Measurements from ENCODE around the gene HOXA2.

HOXA2 gene

GRCh38 chr7:27102581-27103442 lies at the start of gene HOXA2:
Gene HOXA2, minus strand, starts transcription at chr7:27102683. Its CDS starts 183 bp downstream, at chr7:27102500.
- peak within 1 kb of the TSS; percentile 84 for H3K27ac ChIP-seq (ENCODE audit: low read depth, low read length)
- peaks cover 4% of the 10 kb centered on the region for H3K36me3 ChIP-seq (ENCODE audit: control insufficient read depth, insufficient read depth, low read length)
- H3K9ac ChIP-seq (ENCODE audit: low read length), result no peak within 1 kb of the TSS
- H3K27me3 ChIP-seq (ENCODE audit: control insufficient read depth, insufficient read depth, low read length), result no peaks in the 10 kb centered on the region
- H3K4me1 ChIP-seq (ENCODE audit: control insufficient read depth, insufficient read depth, low read length), result peaks cover 13% of the 10 kb centered on the region
- peak within 1 kb of the TSS; percentile 62 for H3K4me3 ChIP-seq (ENCODE audit: low read length)

GRCh38 chr7:27151341-27151930 lies 49.0 kb upstream of the HOXA2 start:
- H3K36me3 ChIP-seq (ENCODE audit: control insufficient read depth, insufficient read depth, low read length), result no peaks in the 10 kb centered on the region
- peaks cover 23% of the 10 kb centered on the region for H3K4me1 ChIP-seq (ENCODE audit: control insufficient read depth, insufficient read depth, low read length)
- peaks cover 7% of the 10 kb centered on the region for H3K27me3 ChIP-seq (ENCODE audit: control insufficient read depth, insufficient read depth, low read length)
- H3K9ac ChIP-seq (ENCODE audit: low read length), result peak overlapping the region; percentile 93
- peak overlapping the region; percentile 90 for H3K4me3 ChIP-seq (ENCODE audit: low read length)
- peak overlapping the region; percentile 96 for H3K27ac ChIP-seq (ENCODE audit: low read depth, low read length)

GRCh38 chr7:27150568-27151340 lies 48.3 kb upstream of the HOXA2 start:
- Histone ChIP-seq H3K4me3 (ENCODE audit: low read length) (peak overlapping the region; percentile 90), H3K27ac (ENCODE audit: low read depth, low read length) (peak overlapping the region; percentile 96), H3K4me1 (ENCODE audit: control insufficient read depth, insufficient read depth, low read length) (peaks cover 23% of the 10 kb centered on the region), H3K9ac (ENCODE audit: low read length) (peak overlapping the region; percentile 93), H3K27me3 (ENCODE audit: control insufficient read depth, insufficient read depth, low read length) (peaks cover 7% of the 10 kb centered on the region), H3K36me3 (ENCODE audit: control insufficient read depth, insufficient read depth, low read length) (no peaks in the 10 kb centered on the region)

- H3K9ac ChIP-seq (ENCODE audit: low read length), result peak overlapping the region; percentile 50
- peaks cover 6% of the 10 kb centered on the region for H3K36me3 ChIP-seq (ENCODE audit: control insufficient read depth, insufficient read depth, low read length)
- H3K4me1 ChIP-seq (ENCODE audit: control insufficient read depth, insufficient read depth, low read length), result peaks cover 17% of the 10 kb centered on the region
- H3K4me3 ChIP-seq (ENCODE audit: low read length), result peak overlapping the region; percentile 90
- H3K27me3 ChIP-seq (ENCODE audit: control insufficient read depth, insufficient read depth, low read length), result peaks cover 7% of the 10 kb centered on the region
- H3K27ac ChIP-seq (ENCODE audit: low read depth, low read length), result peak overlapping the region; percentile 96
Observed at GRCh38 chr7:27149842-27150567, 47.5 kb upstream of the HOXA2 start.

- Histone ChIP-seq H3K4me3 (ENCODE audit: low read length) (peak overlapping the region; percentile 75), H3K27ac (ENCODE audit: low read depth, low read length) (peak overlapping the region; percentile 87), H3K27me3 (ENCODE audit: control insufficient read depth, insufficient read depth, low read length) (peaks cover 7% of the 10 kb centered on the region), H3K4me1 (ENCODE audit: control insufficient read depth, insufficient read depth, low read length) (peaks cover 16% of the 10 kb centered on the region), H3K9ac (ENCODE audit: low read length) (peak overlapping the region; percentile 25), H3K36me3 (ENCODE audit: control insufficient read depth, insufficient read depth, low read length) (peaks cover 9% of the 10 kb centered on the region)
Observed at GRCh38 chr7:27148756-27149641, 46.5 kb upstream of the HOXA2 start.

- peak overlapping the region; percentile 87 for H3K27ac ChIP-seq (ENCODE audit: low read depth, low read length)
- H3K4me1 ChIP-seq (ENCODE audit: control insufficient read depth, insufficient read depth, low read length), result peaks cover 16% of the 10 kb centered on the region
- H3K4me3 ChIP-seq (ENCODE audit: low read length), result peak overlapping the region; percentile 75
- peaks cover 7% of the 10 kb centered on the region for H3K27me3 ChIP-seq (ENCODE audit: control insufficient read depth, insufficient read depth, low read length)
- H3K36me3 ChIP-seq (ENCODE audit: control insufficient read depth, insufficient read depth, low read length), result peaks cover 12% of the 10 kb centered on the region
- peak overlapping the region; percentile 25 for H3K9ac ChIP-seq (ENCODE audit: low read length)
Observed at GRCh38 chr7:27148031-27148755, 45.7 kb upstream of the HOXA2 start.

- peaks cover 3% of the 10 kb centered on the region for H3K27me3 ChIP-seq (ENCODE audit: control insufficient read depth, insufficient read depth, low read length)
- H3K4me1 ChIP-seq (ENCODE audit: control insufficient read depth, insufficient read depth, low read length), result peaks cover 14% of the 10 kb centered on the region
- peak within 1 kb of the TSS; percentile 75 for H3K4me3 ChIP-seq (ENCODE audit: low read length)
- H3K9ac ChIP-seq (ENCODE audit: low read length), result peak within 1 kb of the TSS; percentile 64
- H3K36me3 ChIP-seq (ENCODE audit: control insufficient read depth, insufficient read depth, low read length), result peaks cover 12% of the 10 kb centered on the region
- H3K27ac ChIP-seq (ENCODE audit: low read depth, low read length), result peak within 1 kb of the TSS; percentile 87
Observed at GRCh38 chr7:27147199-27148030, 44.9 kb upstream of the HOXA2 start, which contains the start of gene HOXA6. Gene HOXA6, minus strand, starts transcription at chr7:27147774. Its CDS starts 25 bp downstream, at chr7:27147749.

GRCh38 chr7:27146491-27147198 lies 44.2 kb upstream of the HOXA2 start:
- Histone ChIP-seq H3K27ac (ENCODE audit: low read depth, low read length) (peak overlapping the region; percentile 87), H3K27me3 (ENCODE audit: control insufficient read depth, insufficient read depth, low read length) (peaks cover under 1% of the 10 kb centered on the region), H3K4me3 (ENCODE audit: low read length) (peak overlapping the region; percentile 75), H3K4me1 (ENCODE audit: control insufficient read depth, insufficient read depth, low read length) (peaks cover 14% of the 10 kb centered on the region), H3K9ac (ENCODE audit: low read length) (peak overlapping the region; percentile 64), H3K36me3 (ENCODE audit: control insufficient read depth, insufficient read depth, low read length) (peaks cover 12% of the 10 kb centered on the region)

GRCh38 chr7:27145914-27146412 lies 43.5 kb upstream of the HOXA2 start:
- Histone ChIP-seq H3K36me3 (ENCODE audit: control insufficient read depth, insufficient read depth, low read length) (peaks cover 12% of the 10 kb centered on the region), H3K27ac (ENCODE audit: low read depth, low read length) (peak overlapping the region; percentile 52), H3K4me3 (ENCODE audit: low read length) (peak overlapping the region; percentile 40), H3K4me1 (ENCODE audit: control insufficient read depth, insufficient read depth, low read length) (peaks cover 14% of the 10 kb centered on the region), H3K27me3 (ENCODE audit: control insufficient read depth, insufficient read depth, low read length) (no peaks in the 10 kb centered on the region), H3K9ac (ENCODE audit: low read length) (no peak overlapping the region)

Measured in rectal smooth muscle tissue (tissue), 1 donor.